ENCODE measurements around the gene MTG1.

Gene MTG1

GRCh38 chr10:133394064-133394663, at the start of gene MTG1:
Gene MTG1 (plus strand): TSS chr10:133394157. CDS start chr10:133394221, 64 bp downstream.
- DNase-seq (ENCODE audit: low read depth) = peak; percentile 92

- DNase-seq (ENCODE audit: low read depth) = no peak
Measured at GRCh38 chr10:133344236-133344635, 49.7 kb upstream of the MTG1 start.

- no peak for DNase-seq (ENCODE audit: low read depth)
Measured at GRCh38 chr10:133346413-133346812, 47.5 kb upstream of the MTG1 start.

- no peak for DNase-seq (ENCODE audit: low read depth)
Measured at GRCh38 chr10:133347710-133348517, 46.0 kb upstream of the MTG1 start.

GRCh38 chr10:133349160-133349568, 44.8 kb upstream of the MTG1 start:
- DNase-seq (ENCODE audit: low read depth) = no peak

GRCh38 chr10:133349577-133350011, 44.4 kb upstream of the MTG1 start:
- no peak for DNase-seq (ENCODE audit: low read depth)

GRCh38 chr10:133350283-133350949, 43.5 kb upstream of the MTG1 start:
- no peak for DNase-seq (ENCODE audit: low read depth)

GRCh38 chr10:133350950-133351329, 43.0 kb upstream of the MTG1 start:
- no peak for DNase-seq (ENCODE audit: low read depth)

GRCh38 chr10:133351408-133352318, 42.3 kb upstream of the MTG1 start:
- no peak for DNase-seq (ENCODE audit: low read depth)

GRCh38 chr10:133353202-133353959, 40.6 kb upstream of the MTG1 start:
- DNase-seq (ENCODE audit: low read depth) = no peak

GRCh38 chr10:133353988-133354605, 39.9 kb upstream of the MTG1 start:
- DNase-seq (ENCODE audit: low read depth) = no peak

GRCh38 chr10:133354672-133355240, 39.2 kb upstream of the MTG1 start:
- no peak for DNase-seq (ENCODE audit: low read depth)

GRCh38 chr10:133355266-133355665, 38.7 kb upstream of the MTG1 start:
- DNase-seq (ENCODE audit: low read depth) = no peak

GRCh38 chr10:133355991-133356390, 38.0 kb upstream of the MTG1 start:
- no peak for DNase-seq (ENCODE audit: low read depth)

GRCh38 chr10:133356549-133357284, 37.2 kb upstream of the MTG1 start:
- no peak for DNase-seq (ENCODE audit: low read depth)

- peak; percentile 64 for DNase-seq (ENCODE audit: low read depth)
Measured at GRCh38 chr10:133357285-133358161, 36.4 kb upstream of the MTG1 start, which contains the start of gene FUOM. Gene FUOM (minus strand): TSS chr10:133358019. CDS start chr10:133358007, 12 bp downstream.

- DNase-seq (ENCODE audit: low read depth) = no peak
Measured at GRCh38 chr10:133358162-133358924, 35.6 kb upstream of the MTG1 start.

GRCh38 chr10:133358925-133359310, 35.0 kb upstream of the MTG1 start:
- DNase-seq (ENCODE audit: low read depth) = no peak

All from activated T-helper 9 cell treated with anti-CD3 and anti-CD28 coated beads, Interleukin-2, amount 50 U/mL, for 16 hours (primary cell).